ENCODE data around the gene BTNL8. TPM values are rescaled to one million over a fixed set of nuclear protein-coding genes. Genes with fewer than 3 reads are reported as not detected.

Gene BTNL8
- total and polyA plus RNA-seq, 9 donors: 0.04 to 3.9 (median 0.32) TPM; not detected in 5

DNA sequence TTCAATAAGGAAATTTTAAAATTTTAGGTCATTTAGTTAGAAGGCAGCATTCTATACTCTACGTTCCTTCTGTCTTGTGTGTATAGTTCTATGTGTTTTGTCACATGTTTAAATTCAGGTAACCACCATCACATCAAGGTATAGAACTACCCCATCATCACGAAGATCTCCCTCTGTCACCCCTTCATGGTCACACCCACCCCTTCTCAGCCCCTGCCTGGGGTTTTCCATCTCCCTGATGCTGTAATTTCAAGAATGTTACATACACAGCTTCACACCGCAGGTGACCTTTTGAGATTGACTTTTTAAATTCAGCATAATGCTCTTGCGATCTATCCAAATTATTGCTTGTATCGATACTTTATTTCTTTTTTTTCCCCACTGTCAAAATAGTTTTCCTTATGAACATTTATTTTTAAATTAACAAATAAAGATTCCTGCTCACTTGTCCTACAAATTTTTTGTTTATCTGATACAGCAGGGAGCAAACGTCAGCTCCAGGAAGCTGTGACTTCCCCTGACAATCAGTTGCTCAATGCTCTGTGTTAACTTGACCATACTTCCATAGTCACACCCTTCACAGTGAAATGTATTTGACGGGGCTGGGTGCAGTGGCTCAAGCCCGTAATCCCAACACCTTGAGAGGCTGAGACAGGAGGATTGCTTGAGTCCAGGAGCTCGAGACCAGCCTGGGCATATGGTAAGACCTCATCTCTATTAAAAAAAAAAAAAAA, 10.2 kb downstream of the BTNL8 start:
- intact Hi-C loops (cut with DNase I): no loop called here
- TF ChIP-seq EP300 (IDR thresholded peaks at IDR 0.05): no peak
- TF ChIP-seq, protein P1, sequence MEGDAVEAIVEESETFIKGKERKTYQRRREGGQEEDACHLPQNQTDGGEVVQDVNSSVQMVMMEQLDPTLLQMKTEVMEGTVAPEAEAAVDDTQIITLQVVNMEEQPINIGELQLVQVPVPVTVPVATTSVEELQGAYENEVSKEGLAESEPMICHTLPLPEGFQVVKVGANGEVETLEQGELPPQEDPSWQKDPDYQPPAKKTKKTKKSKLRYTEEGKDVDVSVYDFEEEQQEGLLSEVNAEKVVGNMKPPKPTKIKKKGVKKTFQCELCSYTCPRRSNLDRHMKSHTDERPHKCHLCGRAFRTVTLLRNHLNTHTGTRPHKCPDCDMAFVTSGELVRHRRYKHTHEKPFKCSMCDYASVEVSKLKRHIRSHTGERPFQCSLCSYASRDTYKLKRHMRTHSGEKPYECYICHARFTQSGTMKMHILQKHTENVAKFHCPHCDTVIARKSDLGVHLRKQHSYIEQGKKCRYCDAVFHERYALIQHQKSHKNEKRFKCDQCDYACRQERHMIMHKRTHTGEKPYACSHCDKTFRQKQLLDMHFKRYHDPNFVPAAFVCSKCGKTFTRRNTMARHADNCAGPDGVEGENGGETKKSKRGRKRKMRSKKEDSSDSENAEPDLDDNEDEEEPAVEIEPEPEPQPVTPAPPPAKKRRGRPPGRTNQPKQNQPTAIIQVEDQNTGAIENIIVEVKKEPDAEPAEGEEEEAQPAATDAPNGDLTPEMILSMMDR (IDR thresholded peaks at IDR 0.05): no peak
- TF ChIP-seq POLR2A (IDR thresholded peaks at IDR 0.05): no peak
- 77 to 79% (median 78%) methylated on average over 9 of the region's 9 CpGs for WGBS, 3 donors
- Histone ChIP-seq H3K4me1 (ENCODE audit: insufficient read depth) (no peaks in the 10 kb centered on the region), H3K4me3 (no peak overlapping the region), H3K27ac (no peak overlapping the region), H3K27me3 (no peaks in the 10 kb centered on the region), H3K36me3 (no peaks in the 10 kb centered on the region), H3K9me3 (no peaks in the 10 kb centered on the region)
- DNase-seq: no peak

DNA sequence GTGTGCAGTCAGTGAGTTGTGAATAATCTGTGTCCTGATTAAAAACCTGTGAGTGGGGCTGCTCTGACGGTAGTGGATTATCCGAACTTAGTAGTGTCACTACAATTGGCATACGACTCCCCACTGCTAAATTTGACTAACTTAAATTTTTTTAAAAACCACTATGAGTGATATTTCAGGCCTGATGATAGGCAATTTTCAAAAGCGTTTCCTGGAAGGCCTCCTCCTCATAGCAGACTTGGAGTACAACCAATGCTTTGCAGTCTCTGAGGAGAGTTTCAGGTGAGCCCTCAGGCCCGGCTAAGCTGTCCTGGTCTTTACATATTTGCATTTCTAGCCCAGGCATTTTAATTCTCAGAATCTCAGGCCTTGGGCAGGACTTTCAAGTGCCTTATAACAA, 10.8 kb downstream of the BTNL8 start:
- Histone ChIP-seq H3K4me1 (ENCODE audit: insufficient read depth) (no peaks in the 10 kb centered on the region), H3K36me3 (no peaks in the 10 kb centered on the region), H3K27ac (no peak overlapping the region), H3K9me3 (no peaks in the 10 kb centered on the region), H3K4me3 (no peak overlapping the region), H3K27me3 (no peaks in the 10 kb centered on the region)
- TF ChIP-seq, protein P1 (IDR thresholded peaks at IDR 0.05): no peak
- no peak for TF ChIP-seq POLR2A (IDR thresholded peaks at IDR 0.05)
- no peak for TF ChIP-seq EP300 (IDR thresholded peaks at IDR 0.05)
- 49 to 58% (median 55%) methylated on average over 5 of the region's 5 CpGs for WGBS, 3 donors
- DNase-seq: no peak
- intact Hi-C loops (cut with DNase I): no loop called here

DNA sequence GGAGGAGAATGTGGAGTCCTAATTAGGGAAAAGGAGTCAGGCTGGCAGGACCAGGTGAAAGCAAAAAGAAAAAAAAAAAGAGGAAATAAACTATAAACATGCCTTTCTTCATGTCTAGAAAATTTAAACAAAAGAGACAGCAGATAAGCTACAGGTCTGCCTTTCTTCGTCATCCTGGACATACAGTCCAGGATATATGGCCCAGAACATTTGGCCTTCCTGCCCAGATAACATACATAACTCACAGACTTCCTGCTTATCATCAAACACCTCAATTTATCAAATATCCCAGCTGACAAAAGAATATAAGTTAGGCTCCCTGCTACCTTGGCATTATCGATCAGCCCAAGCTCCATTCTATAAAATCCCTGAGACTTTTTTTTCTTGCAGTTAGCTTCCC, 11.2 kb downstream of the BTNL8 start:
- Histone ChIP-seq H3K36me3 (no peaks in the 10 kb centered on the region), H3K27me3 (no peaks in the 10 kb centered on the region), H3K9me3 (no peaks in the 10 kb centered on the region), H3K27ac (no peak overlapping the region), H3K4me3 (no peak overlapping the region), H3K4me1 (ENCODE audit: insufficient read depth) (no peaks in the 10 kb centered on the region)
- intact Hi-C loops (cut with DNase I): no loop called here
- no peak for DNase-seq
- 37 to 48% (median 43%) methylated on average over 2 of the region's 2 CpGs for WGBS, 3 donors
- TF ChIP-seq, protein P1 (IDR thresholded peaks at IDR 0.05): no peak
- no peak for TF ChIP-seq EP300 (IDR thresholded peaks at IDR 0.05)
- TF ChIP-seq POLR2A (IDR thresholded peaks at IDR 0.05): no peak

DNA sequence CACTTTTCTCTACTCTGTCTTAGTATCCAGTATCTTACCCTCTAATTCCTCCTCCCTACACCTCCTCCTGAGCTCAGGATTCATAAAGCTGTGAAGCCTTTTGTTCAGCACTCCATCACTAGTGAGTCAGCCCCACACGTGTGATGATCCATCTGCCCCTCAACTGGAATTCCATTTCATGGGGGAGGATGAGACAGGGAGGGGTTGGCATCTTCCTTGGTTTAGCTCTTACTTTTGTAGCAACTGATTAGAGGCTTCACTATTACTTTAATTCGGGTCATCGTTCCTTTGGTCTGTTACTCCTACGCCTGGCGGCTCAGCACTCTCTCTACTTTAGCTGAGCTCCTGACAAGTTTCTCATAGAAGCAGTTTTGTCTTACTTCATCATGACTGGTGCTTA, 11.8 kb downstream of the BTNL8 start:
- Histone ChIP-seq H3K4me3 (no peak overlapping the region), H3K27ac (no peak overlapping the region), H3K4me1 (ENCODE audit: insufficient read depth) (no peaks in the 10 kb centered on the region), H3K27me3 (no peaks in the 10 kb centered on the region), H3K9me3 (no peaks in the 10 kb centered on the region), H3K36me3 (no peaks in the 10 kb centered on the region)
- TF ChIP-seq EP300 (IDR thresholded peaks at IDR 0.05): no peak
- TF ChIP-seq, protein P1 (IDR thresholded peaks at IDR 0.05): no peak
- no peak for TF ChIP-seq POLR2A (IDR thresholded peaks at IDR 0.05)
- whole genome bisulfite sequencing, 3 donors: 11 to 20% (median 16%) methylated on average over 5 of the region's 5 CpGs
- DNase-seq: no peak
- intact Hi-C loops (cut with DNase I): no loop called here
